SH-SY5Y (cell line): Measurements from ENCODE around the gene EID2B.

Experiments used
- GATA2 ChIP-seq: IDR thresholded peaks from 2 replicates; pipeline ENCODE4 v1.6.1; 2011; ENCODE audit warnings: mild to moderate bottlenecking, low read depth, low read length
- GATA3 ChIP-seq: IDR thresholded peaks from 2 replicates; pipeline ENCODE4 v1.6.1; 2011; ENCODE audit warnings: low read depth, mild to moderate bottlenecking, low read length, moderate library complexity

The EID2B gene

DNA sequence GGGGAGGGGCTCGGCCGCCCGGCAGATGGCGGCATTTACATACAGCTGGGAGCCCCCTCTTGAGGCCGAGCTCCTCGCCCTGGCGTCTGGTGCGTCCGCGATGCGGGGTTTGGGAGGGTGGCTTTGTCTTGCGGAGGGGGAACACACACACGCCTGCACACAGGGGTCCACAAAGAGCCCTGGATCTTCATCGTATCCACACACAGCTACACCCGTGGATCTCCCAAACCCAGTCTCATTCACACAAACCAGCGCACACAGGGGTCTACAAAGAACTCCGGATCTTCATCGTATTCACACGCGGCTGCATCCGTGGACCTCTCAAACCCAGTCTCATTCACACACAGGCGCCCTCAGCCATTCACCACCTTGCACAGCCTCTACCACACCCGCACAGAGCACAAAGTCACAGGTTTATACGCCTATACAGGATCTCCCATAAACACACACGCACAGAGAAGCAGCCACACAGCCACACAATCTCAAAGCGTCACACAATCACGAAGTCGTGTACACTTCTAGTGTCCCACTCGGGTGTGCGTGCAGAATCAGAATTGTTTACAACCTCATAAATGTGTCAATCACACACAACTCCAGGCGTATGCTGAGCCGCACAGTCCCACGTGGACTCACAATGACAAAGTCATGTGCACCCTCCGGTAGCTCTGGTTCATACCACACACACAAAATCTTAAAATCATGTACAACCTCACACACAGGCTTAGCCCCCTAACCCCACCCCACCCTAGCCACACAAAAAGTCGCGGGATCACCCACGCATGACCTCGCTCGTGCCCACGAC is 34.5 kb downstream of the EID2B start:
- no peak for TF ChIP-seq GATA3
- TF ChIP-seq GATA2: no peak

DNA sequence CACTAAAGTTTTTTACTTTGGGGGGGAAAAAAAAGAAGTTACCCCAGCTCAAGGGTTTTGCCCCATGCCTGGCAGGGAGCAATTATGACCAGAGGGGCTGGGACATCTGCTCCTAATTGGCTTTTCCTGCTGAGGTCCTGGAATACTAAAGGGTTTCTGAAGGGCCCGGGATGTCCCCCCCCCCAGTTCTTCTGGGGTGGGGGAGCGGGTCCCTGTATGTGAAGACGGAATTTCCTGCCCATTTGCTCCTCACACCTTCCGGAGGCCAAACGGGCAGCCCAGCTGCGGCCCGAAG is 35.0 kb downstream of the EID2B start:
- TF ChIP-seq GATA2: no peak
- TF ChIP-seq GATA3: no peak

DNA sequence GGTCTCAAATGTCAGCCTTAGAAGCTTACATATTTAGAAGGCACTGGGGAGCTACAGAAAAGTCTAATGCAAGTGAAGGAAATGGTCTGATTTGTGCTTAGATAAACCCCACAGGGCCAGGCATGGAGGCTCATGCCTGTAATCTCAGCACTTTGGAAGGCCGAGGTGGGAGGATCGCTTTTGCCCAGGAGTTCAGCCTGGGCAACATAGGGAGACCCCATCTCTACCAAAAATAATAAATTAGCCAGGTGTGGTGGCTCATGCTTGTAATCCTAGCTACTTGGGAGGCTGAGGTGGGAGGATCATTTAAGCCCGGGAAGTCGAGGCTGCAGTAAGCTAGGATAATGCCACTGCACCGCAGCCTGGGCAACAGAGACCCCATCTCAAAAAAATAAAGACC is 36.6 kb downstream of the EID2B start:
- TF ChIP-seq GATA3: no peak
- TF ChIP-seq GATA2: no peak

DNA sequence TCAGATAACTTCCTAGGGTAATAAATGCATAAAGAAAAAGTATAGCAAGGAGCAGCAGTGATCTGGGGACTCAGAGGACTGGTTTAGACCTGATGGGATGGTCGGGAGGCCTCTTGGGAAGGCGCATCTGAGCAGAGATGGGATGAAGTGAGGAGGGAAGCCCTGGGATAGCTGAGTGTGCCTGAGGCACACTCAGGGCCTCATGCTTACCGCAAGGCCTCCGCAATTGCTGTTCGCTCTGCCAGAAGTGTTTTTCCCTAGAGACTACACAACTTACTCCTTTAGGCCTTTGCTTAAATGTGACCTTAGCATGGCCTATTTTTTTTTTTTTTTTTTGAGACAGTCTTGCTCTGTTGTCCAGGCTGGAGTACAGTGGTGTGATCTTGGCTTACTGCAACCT is 38.0 kb downstream of the EID2B start:
- TF ChIP-seq GATA3: no peak
- TF ChIP-seq GATA2: no peak

DNA sequence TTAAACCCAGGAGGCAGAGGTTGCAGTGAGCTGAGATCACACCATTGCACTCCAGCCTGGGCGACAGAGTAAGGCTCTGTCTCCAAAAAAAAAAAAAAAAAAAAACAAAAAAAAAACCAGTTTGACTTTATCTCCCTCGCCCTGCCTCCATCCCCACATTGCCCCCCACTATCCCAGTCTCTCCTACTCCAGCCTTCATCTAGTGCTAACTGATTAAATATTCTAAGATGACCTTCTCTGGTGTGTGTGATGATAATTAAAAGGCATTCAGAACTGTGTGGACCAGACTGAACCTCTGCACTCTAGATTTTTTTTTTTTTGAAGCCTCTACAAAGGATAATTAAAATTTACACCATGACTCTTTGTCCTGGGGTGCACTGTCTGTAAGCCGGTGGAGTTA is 39.9 kb downstream of the EID2B start:
- TF ChIP-seq GATA3 (no peak), GATA2 (no peak)

DNA sequence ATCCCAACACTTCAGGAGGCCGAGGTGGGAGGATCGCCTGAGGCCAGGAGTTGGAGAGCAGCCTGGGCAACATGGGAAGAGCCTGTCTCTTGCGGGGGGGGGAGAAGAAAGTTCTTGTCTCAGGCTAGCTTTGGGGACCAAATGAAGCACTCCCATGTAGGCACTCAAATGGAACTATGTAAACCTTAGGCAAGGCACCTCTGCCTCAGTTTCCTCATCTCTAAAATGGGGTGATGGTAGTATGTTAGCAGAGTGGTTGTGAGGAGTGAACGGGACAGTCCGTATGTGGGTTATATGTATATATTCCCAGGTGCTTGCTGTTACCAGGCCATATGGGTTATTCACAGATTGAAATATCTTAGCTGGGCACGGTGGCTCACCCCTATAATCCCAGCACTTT is 40.4 kb downstream of the EID2B start:
- no peak for TF ChIP-seq GATA3
- no peak for TF ChIP-seq GATA2

DNA sequence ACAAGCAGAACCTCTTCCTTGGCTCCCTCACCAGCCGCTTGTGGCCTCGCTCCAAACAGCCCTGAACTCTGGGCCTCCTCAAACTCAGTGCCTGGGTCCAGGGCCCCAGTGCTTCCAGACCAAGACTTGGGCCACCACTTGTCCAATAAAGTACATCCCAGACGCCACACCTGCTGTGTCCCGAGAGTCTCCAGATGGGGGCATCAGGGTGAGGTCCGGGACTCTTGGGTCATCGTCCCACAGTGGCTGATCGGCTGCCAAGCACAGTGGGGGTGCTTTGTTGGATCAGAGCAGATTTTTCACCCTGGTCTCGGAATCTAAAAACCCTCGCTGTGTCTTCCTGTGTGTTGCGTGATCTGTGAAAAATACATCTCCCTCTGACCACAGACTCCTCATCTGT is 42.9 kb downstream of the EID2B start:
- no peak for TF ChIP-seq GATA3
- no peak for TF ChIP-seq GATA2

DNA sequence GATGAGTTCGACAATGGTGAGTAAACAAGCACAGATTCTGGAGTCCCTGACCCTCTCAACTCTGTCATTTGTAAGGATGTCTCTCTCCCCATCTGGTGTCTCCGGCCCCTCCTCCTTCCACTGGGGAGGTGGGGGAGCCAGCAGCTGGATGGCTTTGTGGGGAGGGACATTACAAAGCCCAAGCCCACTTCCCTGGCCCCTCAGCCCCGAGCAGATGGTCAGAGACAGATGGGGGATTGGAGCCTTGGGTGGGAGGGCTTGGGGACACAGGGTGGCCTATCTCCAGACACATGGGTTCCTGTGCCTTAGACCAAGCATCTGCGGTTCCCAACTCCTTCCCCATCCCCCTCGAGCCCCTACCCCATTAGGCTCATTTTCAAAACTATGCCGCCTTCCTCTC is 49.5 kb downstream of the EID2B start:
- TF ChIP-seq GATA2 (no peak), GATA3 (no peak)

DNA sequence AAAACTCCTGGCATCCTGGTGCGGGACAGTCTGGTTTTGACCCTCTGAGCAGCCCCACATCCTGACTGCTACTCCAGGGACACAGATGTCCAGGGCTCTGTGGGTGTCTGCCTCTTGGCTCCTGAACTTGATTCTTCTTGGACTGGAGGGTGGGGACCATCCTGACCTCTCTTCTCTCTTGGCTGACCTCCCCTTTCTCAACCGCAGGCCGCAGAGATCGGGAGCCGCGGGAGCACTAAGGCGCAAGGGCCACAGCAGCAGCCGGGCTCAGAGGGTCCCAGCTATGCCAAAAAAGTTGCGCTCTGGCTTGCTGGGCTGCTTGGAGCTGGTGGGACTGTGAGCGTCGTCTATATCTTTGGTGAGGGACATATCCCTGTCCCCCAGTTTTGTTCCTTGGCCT is 51.0 kb downstream of the EID2B start:
- TF ChIP-seq GATA2: no peak
- TF ChIP-seq GATA3: no peak

DNA sequence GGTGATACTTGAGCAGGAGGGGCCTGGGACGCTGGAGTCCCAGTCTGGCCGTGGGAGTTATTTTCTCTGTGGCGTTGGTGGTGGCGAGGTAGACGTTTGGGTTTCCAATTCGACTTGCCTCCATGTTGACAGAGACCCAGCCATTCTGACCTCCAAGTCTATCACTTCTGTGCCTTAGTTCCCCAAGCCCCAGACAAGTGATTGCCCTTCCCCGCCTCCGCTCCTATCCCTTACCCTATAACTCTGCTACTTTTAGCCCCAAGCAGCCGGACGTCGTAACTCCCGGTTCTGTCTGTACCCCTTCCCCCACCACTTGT is 51.5 kb downstream of the EID2B start:
- no peak for TF ChIP-seq GATA3
- no peak for TF ChIP-seq GATA2
